ENCODE measurements around the gene NHLRC4. TPM values are rescaled to one million over a fixed set of nuclear protein-coding genes. Genes with fewer than 3 reads are reported as not detected.

Gene NHLRC4
- total RNA-seq, 1 experiment from 2014 or later, result 0.44 TPM

GRCh38 chr16:615122-615521, 48.3 kb downstream of the NHLRC4 start:
- no peaks in the 10 kb centered on the region for H4K20me1 ChIP-seq (ENCODE audit: low read length)
- no peak overlapping the region for H3K9ac ChIP-seq (ENCODE audit: low read length)
- no peak overlapping the region for H3K4me2 ChIP-seq (ENCODE audit: low read length)
- TF ChIP-seq CTCF (conservative IDR thresholded peaks at IDR 0.05; ENCODE audit: low read depth, low read length) (no peak), EZH2phosphoT487 (IDR thresholded peaks at IDR 0.05; ENCODE audit: borderline replicate concordance, low read length) (no peak), EZH2 (IDR thresholded peaks at IDR 0.05; ENCODE audit: low read length, unreplicated experiment) (no peak)
- H3K27me3 ChIP-seq (ENCODE audit: low read length), result no peaks in the 10 kb centered on the region
- no peaks in the 10 kb centered on the region for H3K79me2 ChIP-seq (ENCODE audit: low read length)
- H3K27ac ChIP-seq (ENCODE audit: low read length), result no peak overlapping the region
- no peaks in the 10 kb centered on the region for H3K36me3 ChIP-seq (ENCODE audit: low read depth, low read length)
- no peaks in the 10 kb centered on the region for H3K9me2 ChIP-seq (replicated peaks; ENCODE audit: low read length)
- H3K4me3 ChIP-seq (ENCODE audit: low read length), result no peak overlapping the region
- no peak for ATAC-seq
- CTCF ChIA-PET, result no interaction called here
- POLR2A ChIA-PET (ENCODE audit: unreplicated experiment), result no interaction called here
- intact Hi-C loops (cut with micrococcal nuclease), result no loop called here
- DNase-seq, result no peak
- H3K4me1 ChIP-seq (ENCODE audit: insufficient read depth, low read length), result no peaks in the 10 kb centered on the region
- no peaks in the 10 kb centered on the region for H3K9me3 ChIP-seq (ENCODE audit: low read length)
- no peaks in the 10 kb centered on the region for H3F3A ChIP-seq (ENCODE audit: low read length, unreplicated experiment)
- H2AFZ ChIP-seq (ENCODE audit: low read length), result no peak overlapping the region
- no TSS peak for BruUV-seq (replicated peaks)

- H3K27me3 ChIP-seq (ENCODE audit: low read length), result no peaks in the 10 kb centered on the region
- no peaks in the 10 kb centered on the region for H3F3A ChIP-seq (ENCODE audit: low read length, unreplicated experiment)
- H3K9me2 ChIP-seq (replicated peaks; ENCODE audit: low read length), result no peaks in the 10 kb centered on the region
- H3K36me3 ChIP-seq (ENCODE audit: low read depth, low read length), result no peaks in the 10 kb centered on the region
- no peak overlapping the region for H2AFZ ChIP-seq (ENCODE audit: low read length)
- TF ChIP-seq EZH2 (IDR thresholded peaks at IDR 0.05; ENCODE audit: low read length, unreplicated experiment) (no peak), EZH2phosphoT487 (IDR thresholded peaks at IDR 0.05; ENCODE audit: borderline replicate concordance, low read length) (no peak), CTCF (conservative IDR thresholded peaks at IDR 0.05; ENCODE audit: low read depth, low read length) (no peak)
- CTCF ChIA-PET, result no interaction called here
- no peaks in the 10 kb centered on the region for H3K9me3 ChIP-seq (ENCODE audit: low read length)
- peaks cover 4% of the 10 kb centered on the region for H3K4me1 ChIP-seq (ENCODE audit: insufficient read depth, low read length)
- intact Hi-C loops (cut with micrococcal nuclease), result no loop called here
- no peaks in the 10 kb centered on the region for H3K79me2 ChIP-seq (ENCODE audit: low read length)
- H3K27ac ChIP-seq (ENCODE audit: low read length), result no peak overlapping the region
- BruUV-seq (replicated peaks), result no TSS peak
- POLR2A ChIA-PET (ENCODE audit: unreplicated experiment), result no interaction called here
- H4K20me1 ChIP-seq (ENCODE audit: low read length), result no peaks in the 10 kb centered on the region
- ATAC-seq (no peak), DNase-seq (no peak)
- no peak overlapping the region for H3K4me2 ChIP-seq (ENCODE audit: low read length)
- H3K4me3 ChIP-seq (ENCODE audit: low read length), result no peak overlapping the region
- no peak overlapping the region for H3K9ac ChIP-seq (ENCODE audit: low read length)
Observed at GRCh38 chr16:616733-617586, 50.2 kb downstream of the NHLRC4 start.

- H3K9me2 ChIP-seq (replicated peaks; ENCODE audit: low read length), result no peaks in the 10 kb centered on the region
- no peaks in the 10 kb centered on the region for H4K20me1 ChIP-seq (ENCODE audit: low read length)
- POLR2A ChIA-PET (ENCODE audit: unreplicated experiment), result no interaction called here
Observed at GRCh38 chr16:617855-618254, 51.0 kb downstream of the NHLRC4 start.

More at GRCh38 chr16:617855-618254, 51.0 kb downstream of the NHLRC4 start:
- CTCF ChIA-PET, result no interaction called here
- intact Hi-C loops (cut with micrococcal nuclease), result no loop called here
- ATAC-seq (no peak), DNase-seq (no peak)
- H2AFZ ChIP-seq (ENCODE audit: low read length), result no peak overlapping the region
- no peak overlapping the region for H3K27ac ChIP-seq (ENCODE audit: low read length)
- no peak for TF ChIP-seq CTCF (conservative IDR thresholded peaks at IDR 0.05; ENCODE audit: low read depth, low read length)
- no peak for TF ChIP-seq EZH2phosphoT487 (IDR thresholded peaks at IDR 0.05; ENCODE audit: borderline replicate concordance, low read length)
- TF ChIP-seq EZH2 (IDR thresholded peaks at IDR 0.05; ENCODE audit: low read length, unreplicated experiment), result no peak
- no TSS peak for BruUV-seq (replicated peaks)
- no peaks in the 10 kb centered on the region for H3K9me3 ChIP-seq (ENCODE audit: low read length)
- no peaks in the 10 kb centered on the region for H3K27me3 ChIP-seq (ENCODE audit: low read length)
- H3K36me3 ChIP-seq (ENCODE audit: low read depth, low read length), result no peaks in the 10 kb centered on the region
- no peak overlapping the region for H3K9ac ChIP-seq (ENCODE audit: low read length)
- no peak overlapping the region for H3K4me3 ChIP-seq (ENCODE audit: low read length)
- H3K4me1 ChIP-seq (ENCODE audit: insufficient read depth, low read length), result peaks cover 12% of the 10 kb centered on the region
- H3K79me2 ChIP-seq (ENCODE audit: low read length), result 0 out of 2 replicates have a peak, but pooled peaks cover under 1% of the 10 kb centered on the region
- no peak overlapping the region for H3K4me2 ChIP-seq (ENCODE audit: low read length)
- H3F3A ChIP-seq (ENCODE audit: low read length, unreplicated experiment), result no peaks in the 10 kb centered on the region

All from PC-3 (cell line).